Keratinocyte (primary cell): Measurements from ENCODE around the gene ITGB6. TPM values are rescaled to one million over a fixed set of nuclear protein-coding genes. Genes with fewer than 3 reads are reported as not detected.

Source experiments
- DNase-seq: peaks from one replicate; pipeline ENCODE4 v3.0.0-alpha.2; 2011; ENCODE audit warnings: low read depth, missing footprints, low spot score
- FAIRE-seq: peaks from 2 replicates; lab custom pipeline; 2011; peaks lifted over from hg19 to GRCh38; lab: Jason Lieb, UNC
- H2AFZ ChIP-seq: 2 replicates; pipeline ENCODE4 v1.6.0; 2012; ENCODE audit warnings: low read length, control low read depth, inconsistent platforms; ENCODE audit not compliant: control insufficient read depth
- H3K27ac ChIP-seq: 2 replicates; pipeline ENCODE4 v1.5.1; 2011; ENCODE audit warnings: low read length; ENCODE audit not compliant: control insufficient read depth, insufficient read depth
- H3K27me3 ChIP-seq: 3 replicates; pipeline ENCODE4 v1.6.0; 2011; ENCODE audit warnings: low read length; ENCODE audit not compliant: control insufficient read depth, insufficient read depth; ENCODE audit errors: extremely low read depth
- H3K36me3 ChIP-seq, 2 experiments: 2 replicates in 1 of 2; 3 replicates in 1 of 2; pipeline ENCODE4 v1.5.1; 2011; ENCODE audit warnings: low read length in 2 of 2, mild to moderate bottlenecking in 1 of 2; ENCODE audit not compliant: control insufficient read depth in 2 of 2, insufficient read depth in 2 of 2; ENCODE audit errors: extremely low read depth in 1 of 2
- H3K4me1 ChIP-seq: 3 replicates; pipeline ENCODE4 v1.5.1; 2011; ENCODE audit warnings: low read length; ENCODE audit not compliant: control insufficient read depth, insufficient read depth; ENCODE audit errors: extremely low read depth
- H3K4me2 ChIP-seq: 3 replicates; pipeline ENCODE4 v1.6.0; 2011; ENCODE audit warnings: low read depth, low read length; ENCODE audit not compliant: control insufficient read depth, insufficient read depth; ENCODE audit errors: extremely low read depth
- H3K4me3 ChIP-seq, 3 experiments: fragments of 200-600 bp in 1 of 3; sonication (generic) in 1 of 3; 2 replicates in 2 of 3; 3 replicates in 1 of 3; pipeline ENCODE4 v1.5.1; 2011 to 2016; ENCODE audit warnings: low read length in 3 of 3, mild to moderate bottlenecking in 3 of 3, control low read depth in 2 of 3, inconsistent platforms in 1 of 3, low read depth in 1 of 3, mixed read lengths in 1 of 3, mixed run types in 1 of 3, moderate library complexity in 1 of 3; ENCODE audit not compliant: control insufficient read depth in 2 of 3, insufficient read depth in 2 of 3; ENCODE audit errors: extremely low read depth in 1 of 3
- H3K79me2 ChIP-seq: 2 replicates; pipeline ENCODE4 v1.6.0; 2012; ENCODE audit warnings: low read length; ENCODE audit not compliant: control insufficient read depth, insufficient read depth
- H3K9ac ChIP-seq: 3 replicates; pipeline ENCODE4 v1.6.0; 2011; ENCODE audit warnings: low read length; ENCODE audit not compliant: control insufficient read depth, insufficient read depth; ENCODE audit errors: extremely low read depth
- H3K9me1 ChIP-seq: 3 replicates; pipeline ENCODE4 v1.6.0; 2011; ENCODE audit warnings: low read length; ENCODE audit not compliant: control insufficient read depth, insufficient read depth; ENCODE audit errors: extremely low read depth
- H3K9me3 ChIP-seq: 2 replicates; pipeline ENCODE4 v1.5.1; 2012; ENCODE audit warnings: low read depth, low read length; ENCODE audit not compliant: control insufficient read depth
- H4K20me1 ChIP-seq: 3 replicates; pipeline ENCODE4 v1.6.0; 2011; ENCODE audit warnings: low read length; ENCODE audit not compliant: control insufficient read depth, insufficient read depth; ENCODE audit errors: extremely low read depth
- EZH2 ChIP-seq: IDR thresholded peaks from one replicate; pipeline ENCODE4 v1.6.1; 2012; ENCODE audit warnings: inconsistent platforms, mild to moderate bottlenecking, low read length, moderate library complexity
- dilution Hi-C: fragments of 300-500 bp; cut with MboI; formaldehyde crosslinking; loops from one replicate; pipeline ENCODE4 v1.7.0; 2020; ENCODE audit warnings: low sequenced_read_pairs; ENCODE audit not compliant: extremely low pct_ligation_motif_present
- polyA plus RNA-seq, 5 experiments: library from polyadenylated mRNA; depleted of rRNA in 3 of 5; stranded (reverse) in 3 of 5; stranded (forward) in 1 of 5; unstranded in 1 of 5; fragments of >200 nt; gene quantifications; 1 replicate in 1 of 5; 2 replicates in 3 of 5; 3 replicates in 1 of 5; pipeline versions ENCODE4 v1.2.1 to v1.2.3, GENCODE V29; 2011 to 2012; ENCODE audit warnings: missing spikeins in 2 of 5, low read depth in 1 of 5, low replicate concordance in 1 of 5
- TF ChIP-seq, protein P1 (sequence below), 3 experiments: IDR thresholded peaks in 1 of 3; conservative IDR thresholded peaks in 1 of 3; optimal IDR thresholded peaks in 1 of 3; 2 replicates in 2 of 3; 3 replicates in 1 of 3; pipeline versions ENCODE3 to v1.5.1; 2011; ENCODE audit warnings: low read length in 3 of 3, mild to moderate bottlenecking in 3 of 3, moderate library complexity in 2 of 3, control low read depth in 1 of 3, inconsistent platforms in 1 of 3; ENCODE audit not compliant: insufficient read depth in 2 of 3; ENCODE audit errors: extremely low read depth in 1 of 3

Gene ITGB6
- polyA plus RNA-seq, 1 donor (not counting 4 experiments of a cell fraction or from before 2014, with no cell fraction given): 183 TPM

DNA sequence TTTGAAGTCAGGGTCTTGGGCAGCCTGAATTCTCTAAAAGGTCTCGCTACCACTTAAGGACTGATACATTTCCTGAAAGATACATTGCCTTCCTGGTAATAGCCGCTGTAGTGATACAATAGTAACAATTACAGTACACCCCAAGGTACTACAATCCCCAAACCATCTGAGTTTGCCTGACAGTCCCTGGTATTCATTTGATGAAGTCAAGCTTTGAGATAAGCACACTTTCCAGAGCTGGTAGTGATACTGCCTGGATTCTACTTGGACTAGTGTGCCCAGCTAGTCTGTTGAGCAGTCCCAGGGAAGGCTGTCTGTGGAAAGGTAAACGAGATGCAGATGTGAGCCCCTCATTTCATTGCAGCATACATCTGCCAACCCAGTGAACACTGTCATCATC lies 24.4 kb upstream of the ITGB6 start:
- dilution Hi-C loops: no loop called here
- Histone ChIP-seq H3K9me3 (no peaks in the 10 kb centered on the region), H3K4me3 (peak overlapping the region in 1 of 3 experiments; percentile 29), H3K9ac (peak overlapping the region; percentile 74), H2AFZ (no peak overlapping the region), H3K9me1 (no peaks in the 10 kb centered on the region), H3K4me2 (peak overlapping the region; percentile 77), H3K79me2 (no peaks in the 10 kb centered on the region), H3K36me3 (no peaks in the 10 kb centered on the region), H3K4me1 (peaks cover 98% of the 10 kb centered on the region), H3K27me3 (no peaks in the 10 kb centered on the region), H3K27ac (peak overlapping the region; percentile 95), H4K20me1 (no peaks in the 10 kb centered on the region)
- no peak for TF ChIP-seq EZH2
- TF ChIP-seq, protein P1, sequence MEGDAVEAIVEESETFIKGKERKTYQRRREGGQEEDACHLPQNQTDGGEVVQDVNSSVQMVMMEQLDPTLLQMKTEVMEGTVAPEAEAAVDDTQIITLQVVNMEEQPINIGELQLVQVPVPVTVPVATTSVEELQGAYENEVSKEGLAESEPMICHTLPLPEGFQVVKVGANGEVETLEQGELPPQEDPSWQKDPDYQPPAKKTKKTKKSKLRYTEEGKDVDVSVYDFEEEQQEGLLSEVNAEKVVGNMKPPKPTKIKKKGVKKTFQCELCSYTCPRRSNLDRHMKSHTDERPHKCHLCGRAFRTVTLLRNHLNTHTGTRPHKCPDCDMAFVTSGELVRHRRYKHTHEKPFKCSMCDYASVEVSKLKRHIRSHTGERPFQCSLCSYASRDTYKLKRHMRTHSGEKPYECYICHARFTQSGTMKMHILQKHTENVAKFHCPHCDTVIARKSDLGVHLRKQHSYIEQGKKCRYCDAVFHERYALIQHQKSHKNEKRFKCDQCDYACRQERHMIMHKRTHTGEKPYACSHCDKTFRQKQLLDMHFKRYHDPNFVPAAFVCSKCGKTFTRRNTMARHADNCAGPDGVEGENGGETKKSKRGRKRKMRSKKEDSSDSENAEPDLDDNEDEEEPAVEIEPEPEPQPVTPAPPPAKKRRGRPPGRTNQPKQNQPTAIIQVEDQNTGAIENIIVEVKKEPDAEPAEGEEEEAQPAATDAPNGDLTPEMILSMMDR (optimal IDR thresholded peaks at IDR 0.05 in 1 of 3, IDR thresholded peaks at IDR 0.05 in 1 of 3, conservative IDR thresholded peaks at IDR 0.05 in 1 of 3; ENCODE audit: extremely low read depth in 1 of 3, insufficient read depth in 2 of 3, low read length in 3 of 3): no peak
- DNase-seq (no peak), FAIRE-seq (peak; percentile 23)

GRCh38 chr2:160224060-160224459 lies 24.0 kb upstream of the ITGB6 start:
- no peak overlapping the region for H2AFZ ChIP-seq
- H3K9me3 ChIP-seq: no peaks in the 10 kb centered on the region
- peak overlapping the region in 1 of 3 experiments; percentile 29 for H3K4me3 ChIP-seq
- peak overlapping the region; percentile 95 for H3K27ac ChIP-seq
- H3K27me3 ChIP-seq: no peaks in the 10 kb centered on the region
- no peaks in the 10 kb centered on the region for H3K79me2 ChIP-seq
- dilution Hi-C loops: no loop called here
- FAIRE-seq: peak; percentile 79
- peak; percentile 89 for DNase-seq
- no peaks in the 10 kb centered on the region for H3K36me3 ChIP-seq
- H4K20me1 ChIP-seq: no peaks in the 10 kb centered on the region
- H3K4me1 ChIP-seq: peaks cover 98% of the 10 kb centered on the region
- no peak for TF ChIP-seq EZH2
- TF ChIP-seq, protein P1 (optimal IDR thresholded peaks at IDR 0.05 in 1 of 3, IDR thresholded peaks at IDR 0.05 in 1 of 3, conservative IDR thresholded peaks at IDR 0.05 in 1 of 3; ENCODE audit: extremely low read depth in 1 of 3, insufficient read depth in 2 of 3, low read length in 3 of 3): no peak
- peak overlapping the region; percentile 74 for H3K9ac ChIP-seq
- no peaks in the 10 kb centered on the region for H3K9me1 ChIP-seq
- H3K4me2 ChIP-seq: peak overlapping the region; percentile 77
